ENCODE data around the gene SKOR1. TPM values are rescaled to one million over a fixed set of nuclear protein-coding genes. Genes with fewer than 3 reads are reported as not detected.

The SKOR1 gene
- total RNA-seq, 1 experiment from 2014 or later = 0.13 TPM

DNA sequence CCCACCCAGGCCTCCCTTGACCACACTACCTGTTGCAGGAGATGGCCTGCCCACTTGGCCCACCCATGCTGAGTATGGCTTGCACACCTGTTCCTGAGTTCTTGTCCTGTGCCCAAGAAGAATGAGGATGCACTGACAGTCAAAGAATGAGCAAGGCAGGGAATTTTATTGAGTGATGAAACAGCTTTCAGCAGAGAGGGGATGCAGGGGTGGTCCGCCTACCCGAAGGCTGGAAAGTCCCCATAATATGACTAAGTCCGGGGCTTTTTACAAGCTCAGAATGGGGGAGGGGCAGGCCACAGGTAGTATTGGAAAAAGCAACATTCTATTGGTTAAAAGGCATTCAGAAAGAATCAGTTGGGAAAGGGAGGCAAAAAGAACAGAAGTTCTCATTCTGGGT lies 44.4 kb downstream of the SKOR1 start:
- H3K9me3 ChIP-seq (ENCODE audit: control insufficient read depth, low read depth, low read length) = peaks cover 5% of the 10 kb centered on the region
- H2AFZ ChIP-seq (ENCODE audit: low read length) = no peak overlapping the region
- no peak overlapping the region for H3K4ac ChIP-seq (ENCODE audit: low read depth, low read length)
- no peak overlapping the region for H2BK120ac ChIP-seq (ENCODE audit: low read depth, low read length, poor library complexity, severe bottlenecking)
- no peak for DNase-seq
- no peaks in the 10 kb centered on the region for H3K79me1 ChIP-seq (ENCODE audit: insufficient read depth, low read depth, low read length, poor library complexity, severe bottlenecking)
- no peak overlapping the region for H2BK5ac ChIP-seq (ENCODE audit: insufficient read length, low read length)
- no peak overlapping the region for H3K4me3 Mint-ChIP-seq
- peaks cover 10 to 14% of the 10 kb centered on the region in 2 experiments for H3K4me1 Mint-ChIP-seq
- no peaks in the 10 kb centered on the region; the same call in 1 of the 2 replicates for H3K4me1 ChIP-seq (ENCODE audit: insufficient read depth, low read length)
- H3K27ac Mint-ChIP-seq = no peak overlapping the region
- H3K27me3 ChIP-seq (ENCODE audit: insufficient read depth, low read length) = no peaks in the 10 kb centered on the region
- no peak overlapping the region for H4K8ac ChIP-seq (replicated peaks; ENCODE audit: insufficient read length, low read depth, low read length)
- no peak overlapping the region for H2BK15ac ChIP-seq (ENCODE audit: low read depth, low read length)
- H3K14ac ChIP-seq (ENCODE audit: insufficient read depth, low read length) = no peak overlapping the region
- H3K36me3 Mint-ChIP-seq (ENCODE audit: insufficient read depth in 1 of 3, low read depth in 3 of 3) = peaks cover 1 to 28% (median 8%) of the 10 kb centered on the region in 3 experiments; a peak in 4 of 7 replicates
- H2BK20ac ChIP-seq (ENCODE audit: low read depth, low read length, poor library complexity, severe bottlenecking) = no peak overlapping the region
- H3K4me2 ChIP-seq (ENCODE audit: insufficient read depth, insufficient read length, low read length) = no peak overlapping the region
- no CpG with 5 or more reads among the region's 3 CpGs for WGBS (ENCODE audit: extremely low coverage, insufficient read length, low lambda C conversion rate)
- H4K5ac ChIP-seq (ENCODE audit: insufficient read length, low read depth, low read length) = no peak overlapping the region
- H3K56ac ChIP-seq (ENCODE audit: insufficient read length, low read depth, low read length) = no peak overlapping the region
- no peaks in the 10 kb centered on the region for H4K20me1 ChIP-seq (ENCODE audit: control insufficient read depth, insufficient read depth, insufficient read length)
- peaks cover 2% of the 10 kb centered on the region for H3K27me3 Mint-ChIP-seq (ENCODE audit: low read depth)
- no peak overlapping the region for H4K91ac ChIP-seq (ENCODE audit: insufficient read length, low read depth, low read length)
- TF ChIP-seq, protein P1, sequence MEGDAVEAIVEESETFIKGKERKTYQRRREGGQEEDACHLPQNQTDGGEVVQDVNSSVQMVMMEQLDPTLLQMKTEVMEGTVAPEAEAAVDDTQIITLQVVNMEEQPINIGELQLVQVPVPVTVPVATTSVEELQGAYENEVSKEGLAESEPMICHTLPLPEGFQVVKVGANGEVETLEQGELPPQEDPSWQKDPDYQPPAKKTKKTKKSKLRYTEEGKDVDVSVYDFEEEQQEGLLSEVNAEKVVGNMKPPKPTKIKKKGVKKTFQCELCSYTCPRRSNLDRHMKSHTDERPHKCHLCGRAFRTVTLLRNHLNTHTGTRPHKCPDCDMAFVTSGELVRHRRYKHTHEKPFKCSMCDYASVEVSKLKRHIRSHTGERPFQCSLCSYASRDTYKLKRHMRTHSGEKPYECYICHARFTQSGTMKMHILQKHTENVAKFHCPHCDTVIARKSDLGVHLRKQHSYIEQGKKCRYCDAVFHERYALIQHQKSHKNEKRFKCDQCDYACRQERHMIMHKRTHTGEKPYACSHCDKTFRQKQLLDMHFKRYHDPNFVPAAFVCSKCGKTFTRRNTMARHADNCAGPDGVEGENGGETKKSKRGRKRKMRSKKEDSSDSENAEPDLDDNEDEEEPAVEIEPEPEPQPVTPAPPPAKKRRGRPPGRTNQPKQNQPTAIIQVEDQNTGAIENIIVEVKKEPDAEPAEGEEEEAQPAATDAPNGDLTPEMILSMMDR (conservative IDR thresholded peaks at IDR 0.05) = no peak
- no peak overlapping the region for H2AK5ac ChIP-seq (ENCODE audit: insufficient read length, low read length)
- H3K27ac ChIP-seq (ENCODE audit: insufficient read length, low read depth, low read length) = no peak overlapping the region
- H3K79me2 ChIP-seq (ENCODE audit: insufficient read depth, low read length) = no peaks in the 10 kb centered on the region
- peaks cover 23 to 30% of the 10 kb centered on the region in 2 experiments for H3K9me3 Mint-ChIP-seq
- no peaks in the 10 kb centered on the region for H3K23me2 ChIP-seq (ENCODE audit: insufficient read length, low read depth, low read length, poor library complexity, severe bottlenecking)
- no peak overlapping the region for H2BK12ac ChIP-seq (ENCODE audit: insufficient read length, low read depth, low read length)
- H3K18ac ChIP-seq (ENCODE audit: insufficient read length, low read depth, low read length) = no peak overlapping the region
- no peak overlapping the region for H3K9ac ChIP-seq (ENCODE audit: extremely low read depth, insufficient read length, low read length)
- no peak overlapping the region for H3K23ac ChIP-seq (ENCODE audit: insufficient read length, low read depth, low read length)
- H3T11ph ChIP-seq (ENCODE audit: low read length) = no peak overlapping the region
